Caco-2 (cell line): ENCODE results near the gene GCNT2. TPM values are rescaled to one million over a fixed set of nuclear protein-coding genes. Genes with fewer than 3 reads are reported as not detected.
"Not testable (repeated sequence)": the region's sequence is repeated elsewhere in the genome, so short reads cannot be mapped to it uniquely, and the experiment has no call there.

ENCODE experiments used
- BruUV-seq: library from RNA; stranded (reverse); fragments of 400-500 nt; replicated peaks from 2 replicates; lab custom pipeline; 2021; lab: Mats Ljungman, UMichigan
- CTCF ChIA-PET: fragments of 300-600 bp; sonication (Branson Sonifier 250); formaldehyde crosslinking; loops from one replicate; lab custom pipeline; 2022; ENCODE audit warnings: antibody characterized with exemption; lab: Charles Lee
- POLR2A ChIA-PET: fragments of 300-600 bp; sonication (Branson Sonifier 250); formaldehyde crosslinking; loops from one replicate; lab custom pipeline; 2022; ENCODE audit warnings: antibody characterized with exemption; lab: Charles Lee
- DNase-seq, 2 experiments: peaks; one replicate each; pipeline versions ENCODE4 v3.0.0 to v3.0.0-alpha.2; 2020 to 2022
- H3K27me3 ChIP-seq: replicated peaks from 2 replicates; pipeline ENCODE4 v1.6.0; 2011; ENCODE audit warnings: low read length; ENCODE audit not compliant: control insufficient read depth, insufficient read depth
- H3K36me3 ChIP-seq: 2 replicates; pipeline ENCODE4 v1.5.1; 2011; ENCODE audit warnings: low read length; ENCODE audit not compliant: control insufficient read depth, insufficient read depth
- H3K4me1 ChIP-seq: fragments of 250-450 bp; sonication (Bioruptor Pico); 2 replicates; pipeline ENCODE4 v1.5.1; 2020; ENCODE audit warnings: mild to moderate bottlenecking
- H3K4me3 ChIP-seq: 2 replicates; pipeline ENCODE4 v1.5.1; 2011; ENCODE audit warnings: low read depth, mild to moderate bottlenecking, control low read depth, low read length
- H3K9me3 ChIP-seq: fragments of 250-450 bp; sonication (Bioruptor Pico); 2 replicates; pipeline ENCODE4 v1.5.1; 2020; ENCODE audit warnings: mild to moderate bottlenecking, moderate library complexity
- H3K27ac Mint-ChIP-seq: one replicate; pipeline ENCODE4 v1.8.0; 2022; ENCODE audit warnings: mixed read lengths; ENCODE audit not compliant: unreplicated experiment
- H3K27me3 Mint-ChIP-seq: one replicate; pipeline ENCODE4 v1.8.0; 2022; ENCODE audit warnings: mixed read lengths; ENCODE audit not compliant: insufficient read depth, unreplicated experiment
- H3K36me3 Mint-ChIP-seq: one replicate; pipeline ENCODE4 v1.8.0; 2022; ENCODE audit warnings: mild to moderate bottlenecking, mixed read lengths; ENCODE audit not compliant: insufficient read depth, unreplicated experiment
- H3K4me1 Mint-ChIP-seq: one replicate; pipeline ENCODE4 v1.8.0; 2022; ENCODE audit warnings: low read depth, mixed read lengths; ENCODE audit not compliant: unreplicated experiment
- H3K4me3 Mint-ChIP-seq: one replicate; pipeline ENCODE4 v1.8.0; 2022; ENCODE audit warnings: mild to moderate bottlenecking, moderate library complexity, mixed read lengths; ENCODE audit not compliant: unreplicated experiment
- H3K9me3 Mint-ChIP-seq: one replicate; pipeline ENCODE4 v1.8.0; 2022; ENCODE audit warnings: mixed read lengths; ENCODE audit not compliant: unreplicated experiment
- intact Hi-C: fragments of 100-400 bp; cut with micrococcal nuclease; formaldehyde crosslinking; loops from one replicate; pipeline ENCODE4 v1.10.0; 2022; ENCODE audit not compliant: unreplicated experiment
- total RNA-seq: library from RNA; stranded (reverse); gene quantifications from 2 replicates; pipeline ENCODE4 v1.2.3, GENCODE V29; 2022
- TF ChIP-seq, protein P1 (sequence below), 2 experiments: fragments of 200-600 bp in 1 of 2; IDR thresholded peaks; 1 replicate in 1 of 2; 2 replicates in 1 of 2; pipeline versions ENCODE4 v1.5.1 to v1.8.0; 2011 to 2022; ENCODE audit warnings: antibody characterized with exemption in 1 of 2, control low read depth in 1 of 2, inconsistent platforms in 1 of 2, low read depth in 1 of 2, low read length in 1 of 2, mild to moderate bottlenecking in 1 of 2, moderate library complexity in 1 of 2; ENCODE audit not compliant: insufficient read depth in 1 of 2, severe bottlenecking in 1 of 2, unreplicated experiment in 1 of 2

GCNT2 gene
- total RNA-seq, 1 experiment from 2014 or later = 70.7 TPM

GRCh38 chr6:10526156-10526555 is 5.0 kb downstream of the GCNT2 start:
- no peaks in the 10 kb centered on the region for H3K9me3 Mint-ChIP-seq
- peaks cover 55% of the 10 kb centered on the region for H3K36me3 Mint-ChIP-seq
- Histone ChIP-seq H3K36me3 (0 out of 2 replicates have a peak, but pooled peaks cover 1% of the 10 kb centered on the region), H3K9me3 (no peaks in the 10 kb centered on the region), H3K4me1 (peaks cover 32% of the 10 kb centered on the region), H3K4me3 (no peak overlapping the region), H3K27me3 (no peaks in the 10 kb centered on the region)
- ChIA-PET CTCF (no interaction called here), POLR2A (no interaction called here)
- no peak overlapping the region for H3K4me3 Mint-ChIP-seq
- peaks cover 30% of the 10 kb centered on the region for H3K4me1 Mint-ChIP-seq
- H3K27me3 Mint-ChIP-seq = no peaks in the 10 kb centered on the region
- intact Hi-C loops = no loop called here
- peak overlapping the region; percentile 9 for H3K27ac Mint-ChIP-seq
- DNase-seq = no peak
- TF ChIP-seq, protein P1, sequence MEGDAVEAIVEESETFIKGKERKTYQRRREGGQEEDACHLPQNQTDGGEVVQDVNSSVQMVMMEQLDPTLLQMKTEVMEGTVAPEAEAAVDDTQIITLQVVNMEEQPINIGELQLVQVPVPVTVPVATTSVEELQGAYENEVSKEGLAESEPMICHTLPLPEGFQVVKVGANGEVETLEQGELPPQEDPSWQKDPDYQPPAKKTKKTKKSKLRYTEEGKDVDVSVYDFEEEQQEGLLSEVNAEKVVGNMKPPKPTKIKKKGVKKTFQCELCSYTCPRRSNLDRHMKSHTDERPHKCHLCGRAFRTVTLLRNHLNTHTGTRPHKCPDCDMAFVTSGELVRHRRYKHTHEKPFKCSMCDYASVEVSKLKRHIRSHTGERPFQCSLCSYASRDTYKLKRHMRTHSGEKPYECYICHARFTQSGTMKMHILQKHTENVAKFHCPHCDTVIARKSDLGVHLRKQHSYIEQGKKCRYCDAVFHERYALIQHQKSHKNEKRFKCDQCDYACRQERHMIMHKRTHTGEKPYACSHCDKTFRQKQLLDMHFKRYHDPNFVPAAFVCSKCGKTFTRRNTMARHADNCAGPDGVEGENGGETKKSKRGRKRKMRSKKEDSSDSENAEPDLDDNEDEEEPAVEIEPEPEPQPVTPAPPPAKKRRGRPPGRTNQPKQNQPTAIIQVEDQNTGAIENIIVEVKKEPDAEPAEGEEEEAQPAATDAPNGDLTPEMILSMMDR (IDR thresholded peaks at IDR 0.05; ENCODE audit: insufficient read depth in 1 of 2, low read depth in 1 of 2, low read length in 1 of 2, severe bottlenecking in 1 of 2, unreplicated experiment in 1 of 2) = no peak
- BruUV-seq = no TSS peak

DNA sequence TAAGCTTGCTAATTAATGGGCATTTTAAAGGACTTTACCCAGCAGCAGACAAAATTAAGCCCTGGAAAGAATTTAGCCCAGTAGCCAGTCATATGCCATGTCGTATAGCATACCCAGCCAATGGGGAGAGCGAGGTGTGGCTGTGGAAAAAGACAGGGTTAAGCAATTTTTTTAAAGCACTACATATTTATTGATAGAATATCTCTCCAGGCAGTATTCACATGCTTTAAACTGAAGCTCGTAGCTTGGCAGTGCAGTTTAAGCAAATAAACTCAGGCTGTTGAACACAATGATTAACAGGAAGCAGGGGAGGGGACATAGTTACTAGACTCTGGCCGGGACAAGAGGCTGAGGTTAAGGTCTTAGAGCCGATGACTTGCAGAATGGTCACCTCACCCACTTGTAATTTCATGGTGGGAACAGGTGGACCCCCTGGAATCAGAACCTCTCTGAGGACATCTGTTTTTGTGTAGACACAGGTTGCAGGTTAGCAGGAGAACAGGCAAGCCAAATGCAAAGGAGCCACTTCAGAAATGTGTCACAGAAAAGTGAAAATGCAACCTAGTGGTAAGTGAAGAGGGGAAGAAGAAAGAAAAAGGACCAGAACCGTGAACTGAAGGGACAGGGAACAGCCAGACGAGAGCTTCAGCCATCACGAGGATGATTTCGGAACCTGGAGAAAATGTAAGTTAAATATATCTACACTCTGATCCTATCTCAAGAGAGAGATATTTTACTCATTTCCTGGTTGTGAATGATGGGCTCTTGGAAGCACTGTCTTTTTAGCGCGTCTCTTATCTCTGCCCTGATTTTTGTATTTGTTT is 7.2 kb downstream of the GCNT2 start:
- peaks cover 21% of the 10 kb centered on the region for H3K4me1 ChIP-seq
- H3K4me3 Mint-ChIP-seq = peak overlapping the region; percentile 72
- DNase-seq = peak; percentile 63 to 74
- H3K27ac Mint-ChIP-seq = peak overlapping the region; percentile 85
- peaks cover 22% of the 10 kb centered on the region for H3K4me1 Mint-ChIP-seq
- ChIA-PET CTCF (interaction anchor here (1.7 kb wide), 1 partner anchor 17 kb away, joined by 5 read pairs; no protein-coding TSS in a partner anchor), POLR2A (interaction anchor here (0.8 to 1.4 kb wide), 2 partner anchors 39 to 167 kb away, joined by 4 read pairs; partner anchors contain the start of gene PAK1IP1)
- TSS peak; percentile 14 for BruUV-seq
- peaks cover 1% of the 10 kb centered on the region; the same call in 1 of the 2 replicates for H3K36me3 ChIP-seq
- TF ChIP-seq, protein P1 (IDR thresholded peaks at IDR 0.05; ENCODE audit: insufficient read depth in 1 of 2, low read depth in 1 of 2, low read length in 1 of 2, severe bottlenecking in 1 of 2, unreplicated experiment in 1 of 2) = no peak
- no peaks in the 10 kb centered on the region for H3K9me3 ChIP-seq
- H3K4me3 ChIP-seq = peak overlapping the region; percentile 29
- intact Hi-C loops = no loop called here
- no peaks in the 10 kb centered on the region for H3K27me3 Mint-ChIP-seq
- H3K9me3 Mint-ChIP-seq = no peaks in the 10 kb centered on the region
- H3K27me3 ChIP-seq = no peaks in the 10 kb centered on the region
- H3K36me3 Mint-ChIP-seq = peaks cover 77% of the 10 kb centered on the region

DNA sequence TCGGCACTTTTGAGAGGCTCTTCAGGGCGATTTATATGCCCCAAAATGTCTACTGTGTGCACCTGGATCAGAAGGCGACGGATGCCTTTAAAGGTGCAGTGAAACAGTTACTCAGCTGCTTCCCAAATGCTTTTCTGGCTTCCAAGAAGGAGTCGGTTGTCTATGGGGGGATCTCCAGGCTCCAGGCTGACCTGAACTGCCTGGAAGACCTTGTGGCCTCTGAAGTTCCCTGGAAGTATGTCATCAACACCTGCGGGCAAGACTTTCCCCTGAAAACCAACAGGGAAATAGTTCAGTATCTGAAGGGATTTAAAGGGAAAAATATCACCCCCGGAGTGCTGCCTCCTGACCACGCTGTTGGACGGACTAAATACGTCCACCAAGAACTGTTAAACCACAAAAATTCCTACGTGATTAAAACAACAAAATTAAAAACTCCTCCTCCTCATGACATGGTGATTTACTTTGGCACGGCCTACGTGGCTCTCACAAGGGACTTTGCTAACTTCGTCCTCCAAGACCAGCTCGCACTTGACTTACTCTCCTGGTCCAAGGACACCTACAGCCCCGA is 8.2 kb downstream of the GCNT2 start:
- Histone ChIP-seq H3K27me3 (no peaks in the 10 kb centered on the region), H3K36me3 (peaks cover 1% of the 10 kb centered on the region; the same call in 1 of the 2 replicates), H3K4me1 (peaks cover 19% of the 10 kb centered on the region), H3K9me3 (no peaks in the 10 kb centered on the region), H3K4me3 (peak overlapping the region; percentile 29)
- BruUV-seq = no TSS peak
- TF ChIP-seq, protein P1 (IDR thresholded peaks at IDR 0.05; ENCODE audit: insufficient read depth in 1 of 2, low read depth in 1 of 2, low read length in 1 of 2, severe bottlenecking in 1 of 2, unreplicated experiment in 1 of 2) = no peak
- no peaks in the 10 kb centered on the region for H3K27me3 Mint-ChIP-seq
- peak overlapping the region; percentile 85 for H3K27ac Mint-ChIP-seq
- DNase-seq = no peak
- ChIA-PET CTCF (no interaction called here), POLR2A (interaction anchor here (1.4 kb wide), 1 partner anchor 166 kb away, joined by 4 read pairs; the partner anchor contains the start of gene PAK1IP1)
- no peaks in the 10 kb centered on the region for H3K9me3 Mint-ChIP-seq
- peaks cover 20% of the 10 kb centered on the region for H3K4me1 Mint-ChIP-seq
- intact Hi-C loops = no loop called here
- H3K36me3 Mint-ChIP-seq = peaks cover 84% of the 10 kb centered on the region
- peak overlapping the region; percentile 6 for H3K4me3 Mint-ChIP-seq

- H3K4me3 ChIP-seq, H3K9me3 ChIP-seq, CTCF ChIA-PET, H3K27me3 ChIP-seq, H3K27ac Mint-ChIP-seq, DNase-seq, H3K36me3 ChIP-seq, BruUV-seq, intact Hi-C loops, H3K9me3 Mint-ChIP-seq, H3K27me3 Mint-ChIP-seq: not testable (repeated sequence)
- H3K36me3 Mint-ChIP-seq = peaks cover 84% of the 10 kb centered on the region
- peaks cover 15% of the 10 kb centered on the region for H3K4me1 Mint-ChIP-seq
- peak overlapping the region; percentile 6 for H3K4me3 Mint-ChIP-seq
- H3K4me1 ChIP-seq = peaks cover 19% of the 10 kb centered on the region
- POLR2A ChIA-PET = interaction anchor here (0.9 kb wide), 1 partner anchor 9 kb away, joined by 3 read pairs; no protein-coding TSS in a partner anchor
Observed at GRCh38 chr6:10529828-10530374, 8.8 kb downstream of the GCNT2 start.
